ENCODE measurements around the gene MED9. TPM values are rescaled to one million over a fixed set of nuclear protein-coding genes. Genes with fewer than 3 reads are reported as not detected.

MED9 gene
- total RNA-seq, 4 donors from 2014 or later: 8.3 to 14.4 (median 11.4) TPM

DNA sequence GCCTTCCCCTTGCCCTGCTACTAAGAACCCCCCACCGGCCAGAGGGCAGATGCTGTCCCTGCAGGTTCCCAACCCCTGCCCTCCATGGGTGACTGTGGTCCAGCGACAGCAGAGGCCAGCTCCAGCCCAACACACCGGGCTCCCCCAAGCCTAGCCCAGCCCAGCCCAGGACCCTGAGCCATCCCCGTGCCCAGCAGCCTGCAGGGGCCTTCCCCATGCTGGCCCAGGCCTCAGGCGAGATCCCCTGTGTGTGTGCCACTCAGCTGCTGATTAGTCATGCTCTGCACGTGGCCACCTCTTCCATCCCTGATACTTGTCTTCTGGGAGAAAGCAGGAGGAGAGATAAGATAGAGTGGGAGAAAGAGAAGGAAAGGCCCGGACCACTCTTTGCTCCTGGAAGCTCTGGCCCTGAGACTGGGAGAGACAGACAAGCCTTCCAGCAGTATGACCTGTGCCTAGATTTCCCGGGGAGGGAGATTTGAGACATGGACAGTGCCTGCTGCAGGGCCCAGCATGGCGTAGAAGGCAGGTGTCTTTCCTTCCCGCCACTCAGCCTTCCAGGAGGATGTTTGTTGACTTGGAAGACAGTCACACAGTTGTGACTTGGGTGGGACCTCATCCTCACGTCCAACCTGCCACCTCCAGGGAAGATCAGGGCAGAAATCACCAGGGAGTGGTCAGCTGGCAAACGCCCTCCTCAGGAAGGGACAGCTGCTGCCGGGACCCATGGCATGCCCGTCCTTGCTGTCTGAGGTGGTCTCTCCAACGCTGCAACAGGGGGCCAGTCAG, 60.7 kb downstream of the MED9 start:
- WGBS: 94% methylated on average over 11 of the region's 15 CpGs
- H3K9me3 ChIP-seq: no peaks in the 10 kb centered on the region
- H3K4me3 ChIP-seq: no peak overlapping the region
- no peak overlapping the region for H3K27ac ChIP-seq (replicated peaks in 1 of 4)
- DNase-seq (ENCODE audit: extremely low spot score): no peak
- intact Hi-C loops (cut with DNase I): no loop called here
- peaks cover 0 to 14% (median 0%) of the 10 kb centered on the region in 4 donors for H3K4me1 ChIP-seq
- H3K27me3 ChIP-seq: no peaks in the 10 kb centered on the region
- H3K36me3 ChIP-seq: no peaks in the 10 kb centered on the region
- TF ChIP-seq POLR2AphosphoS5 (IDR thresholded peaks at IDR 0.05): no peak
- TF ChIP-seq EP300 (IDR thresholded peaks at IDR 0.05): no peak
- no peak for TF ChIP-seq CTCF (IDR thresholded peaks at IDR 0.05)
- no peak for TF ChIP-seq POLR2A (IDR thresholded peaks at IDR 0.05; ENCODE audit: low read depth)

DNA sequence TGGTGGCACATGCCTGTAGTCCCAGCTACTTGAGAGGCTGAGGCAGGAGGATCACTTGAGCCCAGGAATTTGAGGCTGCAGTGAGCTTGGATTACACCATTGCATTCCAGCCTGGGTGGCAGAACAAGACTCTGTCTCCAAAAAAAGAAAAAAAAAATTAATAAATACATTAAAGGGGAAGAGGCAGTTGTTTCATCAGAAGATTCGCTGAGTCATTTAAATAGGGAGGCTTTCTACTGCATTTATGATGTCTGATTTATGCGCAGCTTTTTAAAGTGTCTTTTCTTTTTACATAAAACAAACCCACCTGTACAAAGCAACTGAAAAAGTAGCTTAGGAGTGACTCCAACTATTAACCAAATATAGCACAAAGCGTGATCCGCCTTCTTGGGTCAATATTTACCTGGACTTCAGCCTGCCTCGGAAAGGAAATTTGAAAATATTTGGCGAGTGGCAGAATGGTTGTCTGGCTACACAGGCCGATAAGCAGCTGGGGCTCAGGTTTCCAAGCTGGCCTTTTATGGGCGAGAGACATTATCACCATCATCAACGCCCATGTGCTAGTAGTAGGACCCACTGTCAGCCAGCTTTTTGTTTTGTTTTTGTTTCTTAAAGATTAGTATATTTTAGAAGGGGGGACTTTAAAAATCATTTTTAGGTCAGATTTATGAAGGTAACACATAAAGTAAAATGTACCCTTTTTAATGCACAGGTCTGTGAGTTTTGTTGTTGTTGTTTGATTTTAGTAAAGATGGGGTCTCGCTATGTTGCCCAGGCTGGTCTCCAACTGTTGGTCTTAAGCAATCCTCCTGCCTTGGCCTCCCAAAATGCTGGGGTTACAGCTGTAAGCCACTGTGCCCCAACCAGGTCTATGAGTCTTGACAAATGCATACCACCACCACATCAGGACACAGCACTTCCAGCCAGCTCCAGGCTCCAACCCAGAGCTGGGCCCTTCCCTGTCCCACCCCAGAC, 61.9 kb downstream of the MED9 start:
- no peaks in the 10 kb centered on the region for H3K27me3 ChIP-seq
- 79% methylated on average over 10 of the region's 10 CpGs for WGBS
- H3K9me3 ChIP-seq: no peaks in the 10 kb centered on the region
- peaks cover 0 to 14% (median 0%) of the 10 kb centered on the region in 4 donors for H3K4me1 ChIP-seq
- no peak overlapping the region for H3K4me3 ChIP-seq
- H3K27ac ChIP-seq (replicated peaks in 1 of 4): no peak overlapping the region
- DNase-seq (ENCODE audit: extremely low spot score): no peak
- no peak for TF ChIP-seq POLR2AphosphoS5 (IDR thresholded peaks at IDR 0.05)
- no peak for TF ChIP-seq CTCF (IDR thresholded peaks at IDR 0.05)
- no peak for TF ChIP-seq POLR2A (IDR thresholded peaks at IDR 0.05; ENCODE audit: low read depth)
- TF ChIP-seq EP300 (IDR thresholded peaks at IDR 0.05): no peak
- intact Hi-C loops (cut with DNase I): no loop called here
- H3K36me3 ChIP-seq: no peaks in the 10 kb centered on the region

DNA sequence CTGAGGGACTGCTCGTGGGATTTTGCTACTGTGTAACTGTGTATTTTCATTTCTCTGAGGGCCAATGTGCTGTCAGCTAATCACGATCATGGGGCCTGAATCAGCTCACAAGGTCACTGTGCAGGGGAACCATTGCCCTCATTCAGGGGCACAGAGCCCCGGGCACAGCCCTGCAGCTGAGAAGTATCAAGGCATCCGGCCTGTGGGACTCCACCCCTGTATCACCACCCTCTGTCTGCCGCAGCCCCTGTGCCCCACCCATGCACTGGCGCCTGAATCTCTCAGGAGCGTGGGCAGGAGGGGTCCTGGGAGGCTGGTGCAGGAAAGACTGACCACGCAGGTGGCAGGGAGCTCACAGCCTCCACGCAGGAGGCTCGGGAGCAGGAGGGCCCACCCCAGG, 62.8 kb downstream of the MED9 start:
- Histone ChIP-seq H3K4me3 (no peak overlapping the region), H3K36me3 (peaks cover 0 to 2% (median 0%) of the 10 kb centered on the region in 4 donors), H3K27me3 (no peaks in the 10 kb centered on the region), H3K27ac (replicated peaks in 1 of 4) (no peak overlapping the region), H3K9me3 (no peaks in the 10 kb centered on the region), H3K4me1 (peaks cover 0 to 14% (median 0%) of the 10 kb centered on the region in 4 donors)
- no peak for DNase-seq (ENCODE audit: extremely low spot score)
- TF ChIP-seq POLR2AphosphoS5 (IDR thresholded peaks at IDR 0.05) (no peak), EP300 (IDR thresholded peaks at IDR 0.05) (no peak), POLR2A (IDR thresholded peaks at IDR 0.05; ENCODE audit: low read depth) (no peak)
- WGBS: 88% methylated on average over 3 of the region's 10 CpGs
- intact Hi-C loops (cut with DNase I): no loop called here

DNA sequence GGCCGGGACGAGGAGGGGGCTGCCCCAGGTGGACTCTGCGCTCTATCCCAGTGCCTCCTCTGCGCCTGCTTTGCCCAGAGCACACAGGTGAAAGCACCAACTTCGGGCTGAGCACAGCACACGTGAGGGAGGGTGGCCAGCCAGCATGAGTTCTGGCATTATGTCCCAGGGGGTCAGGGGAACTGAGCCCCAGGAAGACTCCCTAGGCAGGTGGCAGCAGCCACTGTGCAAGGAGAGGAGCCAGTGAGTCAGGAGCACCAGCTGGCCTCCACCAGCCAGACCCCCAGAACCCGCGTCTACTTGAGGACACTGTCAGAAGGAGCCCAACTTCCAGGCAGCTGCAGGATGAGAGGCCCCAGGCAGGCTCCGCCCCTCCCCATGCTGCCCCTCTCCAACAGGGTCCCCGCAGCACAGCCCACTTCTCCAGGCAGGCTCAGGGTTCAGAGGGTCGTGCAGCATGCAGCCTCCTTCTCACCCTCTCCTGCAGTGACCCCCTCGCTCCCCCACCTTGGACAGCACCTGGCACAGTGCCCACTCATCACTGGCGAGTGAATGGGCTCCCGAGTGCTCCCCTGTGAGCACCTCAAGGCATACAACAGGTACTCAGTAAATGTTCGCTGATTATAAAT, 63.6 kb downstream of the MED9 start:
- WGBS: 80% methylated on average over 4 of the region's 15 CpGs
- Histone ChIP-seq H3K9me3 (no peaks in the 10 kb centered on the region), H3K27ac (replicated peaks in 1 of 4) (no peak overlapping the region), H3K4me1 (peaks cover 0 to 14% (median 0%) of the 10 kb centered on the region in 4 donors), H3K36me3 (peaks cover 0 to 3% (median 0%) of the 10 kb centered on the region in 4 donors), H3K4me3 (no peak overlapping the region), H3K27me3 (no peaks in the 10 kb centered on the region)
- DNase-seq (ENCODE audit: extremely low spot score): no peak
- intact Hi-C loops (cut with DNase I): no loop called here
- TF ChIP-seq POLR2AphosphoS5 (IDR thresholded peaks at IDR 0.05) (no peak), POLR2A (IDR thresholded peaks at IDR 0.05; ENCODE audit: low read depth) (no peak)

- intact Hi-C loops (cut with DNase I): no loop called here
- Histone ChIP-seq H3K4me1 (peaks cover 0 to 14% (median 3%) of the 10 kb centered on the region in 4 donors), H3K4me3 (no peak overlapping the region), H3K9me3 (no peaks in the 10 kb centered on the region), H3K27ac (replicated peaks in 1 of 4) (no peak overlapping the region), H3K27me3 (no peaks in the 10 kb centered on the region), H3K36me3 (peaks cover 0 to 3% (median 0%) of the 10 kb centered on the region in 4 donors)
- TF ChIP-seq CTCF (IDR thresholded peaks at IDR 0.05) (no peak), EP300 (IDR thresholded peaks at IDR 0.05) (no peak), POLR2AphosphoS5 (IDR thresholded peaks at IDR 0.05) (no peak), POLR2A (IDR thresholded peaks at IDR 0.05; ENCODE audit: low read depth) (no peak)
- 75% methylated on average over 18 of the region's 23 CpGs for WGBS
- no peak for DNase-seq (ENCODE audit: extremely low spot score)
Measured at GRCh38 chr17:17540935-17541639, 64.3 kb downstream of the MED9 start.

Data from esophagus muscularis mucosa (tissue), 4 donors.